HS-5 (cell line): ENCODE measurements around the gene PGP.

ENCODE experiments used
- DNase-seq: peaks from one replicate; pipeline ENCODE4 v3.0.0-alpha.2; 2012; ENCODE audit warnings: low read depth

Gene PGP

GRCh38 chr16:2180962-2181923, 33.4 kb downstream of the PGP start:
- no peak for DNase-seq

- DNase-seq: no peak
Observed at GRCh38 chr16:2180461-2180860, 34.2 kb downstream of the PGP start.

- DNase-seq: no peak
Observed at GRCh38 chr16:2179576-2179975, 35.1 kb downstream of the PGP start.

- no peak for DNase-seq
Observed at GRCh38 chr16:2179107-2179501, 35.5 kb downstream of the PGP start.

- no peak for DNase-seq
Observed at GRCh38 chr16:2178321-2179106, 36.1 kb downstream of the PGP start.

GRCh38 chr16:2177561-2177960, 37.1 kb downstream of the PGP start:
- no peak for DNase-seq

- DNase-seq: no peak
Observed at GRCh38 chr16:2177101-2177500, 37.5 kb downstream of the PGP start.

- DNase-seq: no peak
Observed at GRCh38 chr16:2176047-2176446, 38.6 kb downstream of the PGP start.

- DNase-seq: no peak
Observed at GRCh38 chr16:2175454-2175853, 39.2 kb downstream of the PGP start.

GRCh38 chr16:2174396-2175131, 40.1 kb downstream of the PGP start:
- no peak for DNase-seq

GRCh38 chr16:2173916-2174315, 40.7 kb downstream of the PGP start:
- no peak for DNase-seq

GRCh38 chr16:2173366-2173765, 41.3 kb downstream of the PGP start:
- no peak for DNase-seq

GRCh38 chr16:2172688-2173335, 41.8 kb downstream of the PGP start:
- DNase-seq: no peak

GRCh38 chr16:2171601-2172178, 43.0 kb downstream of the PGP start:
- no peak for DNase-seq

GRCh38 chr16:2170587-2171435, 43.8 kb downstream of the PGP start:
- no peak for DNase-seq

- DNase-seq: no peak
Observed at GRCh38 chr16:2170080-2170479, 44.6 kb downstream of the PGP start.

- DNase-seq: no peak
Observed at GRCh38 chr16:2167068-2167638, 47.5 kb downstream of the PGP start.

GRCh38 chr16:2166263-2167067, 48.2 kb downstream of the PGP start:
- DNase-seq: no peak

GRCh38 chr16:2165861-2166260, 48.8 kb downstream of the PGP start:
- DNase-seq: no peak
